HAP-1 (cell line): ENCODE measurements around the gene GSK3B.
"Not testable (repeated sequence)": the region's sequence is repeated elsewhere in the genome, so short reads cannot be mapped to it uniquely, and the experiment has no call there.

Source experiments
- DNase-seq, 2 experiments: peaks; one replicate each; pipeline ENCODE4 v3.0.0-alpha.2; 2016 to 2020; ENCODE audit warnings: low spot score in 2 of 2
- H3K27me3 ChIP-seq: fragments of 250-450 bp; sonication (Bioruptor Pico); 2 replicates; pipeline ENCODE4 v1.5.1; 2020; ENCODE audit warnings: low read depth, mild to moderate bottlenecking, moderate library complexity
- H3K36me3 ChIP-seq: fragments of 250-450 bp; sonication (Bioruptor Pico); replicated peaks from 2 replicates; pipeline ENCODE4 v1.5.1; 2020; ENCODE audit warnings: mild to moderate bottlenecking
- H3K4me1 ChIP-seq: fragments of 250-450 bp; sonication (Bioruptor Pico); 2 replicates; pipeline ENCODE4 v1.5.1; 2020; ENCODE audit warnings: mild to moderate bottlenecking
- H3K4me3 ChIP-seq: fragments of 250-450 bp; sonication (Bioruptor Pico); 2 replicates; pipeline ENCODE4 v1.5.1; 2020; ENCODE audit warnings: mild to moderate bottlenecking, moderate library complexity
- H3K9me3 ChIP-seq: fragments of 250-450 bp; sonication (Bioruptor Pico); 2 replicates; pipeline ENCODE4 v1.5.1; 2020; ENCODE audit warnings: mild to moderate bottlenecking, moderate library complexity
- in situ Hi-C: fragments of 300-500 bp; cut with MboI; formaldehyde crosslinking; loops from 3 replicates; pipeline ENCODE4 v1.14.3; 2020; ENCODE audit warnings: low sequenced_read_pairs, inconsistent platforms, mixed read lengths

The GSK3B gene

DNA sequence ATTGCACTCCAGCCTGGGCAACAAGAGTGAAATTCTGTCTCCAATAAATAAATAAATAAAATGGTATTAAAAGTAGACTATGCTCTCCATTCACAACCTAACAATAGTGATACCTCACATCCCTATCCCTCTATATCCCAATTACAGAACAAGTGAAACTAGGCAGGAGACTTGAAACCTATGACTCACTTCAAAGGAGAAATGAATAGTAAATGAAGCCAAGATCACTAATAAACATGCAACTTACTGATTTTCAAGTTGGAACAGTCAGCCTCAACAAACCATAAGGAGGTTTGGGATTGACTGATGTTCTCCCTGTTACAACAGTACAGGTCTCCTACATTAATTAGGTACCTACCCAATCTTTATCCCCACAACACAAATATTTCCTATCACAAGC, 103.4 kb downstream of the GSK3B start:
- Histone ChIP-seq H3K4me1 (peaks cover 3% of the 10 kb centered on the region; the same call in 1 of the 2 replicates), H3K36me3 (no peaks in the 10 kb centered on the region), H3K4me3 (no peak overlapping the region), H3K9me3 (peaks cover 2% of the 10 kb centered on the region; the same call in 1 of the 2 replicates), H3K27me3 (no peaks in the 10 kb centered on the region)
- in situ Hi-C loops = no loop called here
- DNase-seq = no peak

DNA sequence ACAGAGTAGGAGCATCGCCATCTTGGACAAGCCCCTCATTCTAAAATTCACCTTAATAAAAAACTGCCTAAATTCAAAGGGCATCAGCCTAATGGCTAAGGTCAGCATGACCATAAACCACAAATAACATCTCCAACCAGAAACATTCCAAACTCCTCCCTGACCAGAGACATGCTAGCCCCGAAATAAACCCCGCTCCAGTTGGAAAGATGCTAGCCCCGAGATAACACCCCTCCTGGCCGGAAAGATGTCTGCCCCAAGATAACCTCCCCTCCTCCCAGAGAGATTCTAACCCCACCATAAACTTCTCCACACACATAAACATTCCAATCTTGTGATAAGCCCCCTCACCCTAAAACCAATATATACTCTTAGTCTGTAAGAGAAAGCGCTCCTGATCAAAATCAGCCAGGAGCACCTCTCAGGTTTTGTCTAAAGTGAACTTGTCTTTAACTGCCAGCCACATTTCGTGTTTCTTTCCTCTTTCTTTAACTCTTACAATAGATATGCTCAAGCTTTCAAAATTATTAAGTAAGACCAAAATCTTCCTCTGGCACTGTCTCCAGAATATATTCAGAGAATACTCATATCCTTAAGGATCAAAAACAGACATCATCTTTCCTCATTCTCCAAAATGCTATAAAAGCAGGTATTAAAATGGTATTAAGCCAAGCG, 104.1 kb downstream of the GSK3B start:
- Histone ChIP-seq H3K27me3 (no peaks in the 10 kb centered on the region), H3K4me1 (peaks cover 3% of the 10 kb centered on the region; the same call in 1 of the 2 replicates), H3K9me3 (peaks cover 7% of the 10 kb centered on the region; the same call in 1 of the 2 replicates), H3K4me3 (no peak overlapping the region), H3K36me3 (no peaks in the 10 kb centered on the region)
- no peak for DNase-seq
- in situ Hi-C loops = no loop called here

GRCh38 chr3:119986812-119987211, 107.4 kb downstream of the GSK3B start:
- H3K27me3 ChIP-seq, H3K4me3 ChIP-seq, H3K9me3 ChIP-seq, DNase-seq, H3K36me3 ChIP-seq, H3K4me1 ChIP-seq, in situ Hi-C loops: not testable (repeated sequence)

DNA sequence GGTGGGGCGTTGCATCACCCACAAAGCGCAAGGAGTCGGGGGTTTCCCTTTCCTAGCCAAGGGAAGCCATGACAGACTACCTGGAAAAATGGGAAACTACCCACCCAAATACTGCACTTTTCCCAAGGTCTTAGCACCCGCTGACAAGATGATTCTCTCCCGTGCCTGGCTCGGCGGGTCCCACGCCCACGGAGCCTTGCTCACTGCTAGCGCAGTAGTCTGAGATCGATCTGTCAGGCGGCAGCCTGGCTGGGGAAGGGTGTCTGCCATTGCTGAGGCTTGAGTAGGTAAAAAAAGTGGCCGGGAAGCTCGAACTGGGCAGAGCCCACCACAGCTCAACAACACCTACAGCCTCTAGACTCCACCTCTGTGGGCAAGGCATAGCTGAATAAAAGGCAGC, 112.9 kb downstream of the GSK3B start:
- Histone ChIP-seq H3K27me3 (no peaks in the 10 kb centered on the region), H3K4me3 (no peak overlapping the region), H3K9me3 (peaks cover 8% of the 10 kb centered on the region; the same call in 1 of the 2 replicates), H3K4me1 (no peaks in the 10 kb centered on the region), H3K36me3 (no peaks in the 10 kb centered on the region)
- DNase-seq = no peak
- in situ Hi-C loops = no loop called here

GRCh38 chr3:119978554-119979208, 115.6 kb downstream of the GSK3B start:
- DNase-seq = no peak
- H3K27me3 ChIP-seq = no peaks in the 10 kb centered on the region
- no peaks in the 10 kb centered on the region for H3K9me3 ChIP-seq
- H3K36me3 ChIP-seq = no peaks in the 10 kb centered on the region
- in situ Hi-C loops = no loop called here
- no peak overlapping the region for H3K4me3 ChIP-seq
- H3K4me1 ChIP-seq = no peaks in the 10 kb centered on the region; the same call in 1 of the 2 replicates

GRCh38 chr3:119977353-119977752, 116.9 kb downstream of the GSK3B start:
- H3K9me3 ChIP-seq = no peaks in the 10 kb centered on the region
- in situ Hi-C loops = no loop called here
- no peaks in the 10 kb centered on the region; the same call in 1 of the 2 replicates for H3K4me1 ChIP-seq
- no peaks in the 10 kb centered on the region for H3K36me3 ChIP-seq
- DNase-seq = no peak
- no peak overlapping the region for H3K4me3 ChIP-seq
- no peaks in the 10 kb centered on the region for H3K27me3 ChIP-seq

DNA sequence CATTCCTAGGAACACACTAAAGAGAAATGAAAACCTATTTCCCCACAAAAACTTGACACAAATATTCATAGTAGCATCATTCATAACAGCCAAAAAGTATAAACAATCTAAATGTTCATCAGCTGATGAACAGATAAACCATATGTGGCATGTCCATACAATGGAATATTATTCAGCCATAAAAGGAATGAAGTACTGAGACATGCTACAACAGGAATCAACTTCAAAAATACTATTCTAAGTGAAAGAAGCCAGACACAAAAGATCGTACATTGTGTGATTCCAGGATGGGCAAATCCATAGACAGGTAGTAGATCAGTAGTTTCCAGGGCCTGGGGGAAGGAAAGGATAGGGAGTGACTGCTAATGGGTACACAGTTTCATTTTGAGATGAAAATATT, 118.0 kb downstream of the GSK3B start:
- no peaks in the 10 kb centered on the region; the same call in 1 of the 2 replicates for H3K4me1 ChIP-seq
- H3K36me3 ChIP-seq = no peaks in the 10 kb centered on the region
- in situ Hi-C loops = no loop called here
- no peak overlapping the region for H3K4me3 ChIP-seq
- H3K27me3 ChIP-seq = no peaks in the 10 kb centered on the region
- no peak for DNase-seq
- no peaks in the 10 kb centered on the region for H3K9me3 ChIP-seq

- in situ Hi-C loops = no loop called here
- no peaks in the 10 kb centered on the region; the same call in 1 of the 2 replicates for H3K4me1 ChIP-seq
- no peak for DNase-seq
Measured at GRCh38 chr3:119974656-119975055, 119.6 kb downstream of the GSK3B start.

GRCh38 chr3:119973018-119973646, 121.1 kb downstream of the GSK3B start:
- no peaks in the 10 kb centered on the region for H3K27me3 ChIP-seq
- in situ Hi-C loops = no loop called here
- no peak for DNase-seq
- H3K36me3 ChIP-seq = no peaks in the 10 kb centered on the region
- H3K4me1 ChIP-seq = no peaks in the 10 kb centered on the region; the same call in 1 of the 2 replicates
- no peaks in the 10 kb centered on the region for H3K9me3 ChIP-seq
- no peak overlapping the region for H3K4me3 ChIP-seq

More at GRCh38 chr3:119974656-119975055, 119.6 kb downstream of the GSK3B start:
- Histone ChIP-seq H3K27me3 (no peaks in the 10 kb centered on the region), H3K36me3 (no peaks in the 10 kb centered on the region), H3K9me3 (no peaks in the 10 kb centered on the region), H3K4me3 (no peak overlapping the region)

DNA sequence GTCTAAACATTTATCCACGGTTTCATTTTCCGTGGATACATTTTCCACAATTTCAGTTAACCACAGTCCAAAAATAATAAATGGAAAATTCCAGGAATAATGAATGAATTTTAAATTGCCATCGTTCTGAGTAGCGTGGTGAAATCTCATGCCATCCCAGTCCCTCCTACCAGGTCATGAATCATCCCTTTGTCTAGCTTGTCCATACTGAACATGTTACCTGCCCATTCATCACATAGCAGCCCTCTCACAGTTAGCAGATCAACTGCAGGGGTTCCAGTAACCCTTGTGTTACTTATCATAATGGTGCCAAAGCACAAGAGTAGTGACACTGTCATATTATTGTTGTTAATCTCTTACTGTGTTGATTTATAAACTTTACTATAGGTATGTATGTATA, 124.5 kb downstream of the GSK3B start:
- in situ Hi-C loops = no loop called here
- Histone ChIP-seq H3K36me3 (no peaks in the 10 kb centered on the region), H3K9me3 (no peaks in the 10 kb centered on the region), H3K4me1 (no peaks in the 10 kb centered on the region; the same call in 1 of the 2 replicates), H3K27me3 (no peaks in the 10 kb centered on the region), H3K4me3 (no peak overlapping the region)
- DNase-seq = no peak

DNA sequence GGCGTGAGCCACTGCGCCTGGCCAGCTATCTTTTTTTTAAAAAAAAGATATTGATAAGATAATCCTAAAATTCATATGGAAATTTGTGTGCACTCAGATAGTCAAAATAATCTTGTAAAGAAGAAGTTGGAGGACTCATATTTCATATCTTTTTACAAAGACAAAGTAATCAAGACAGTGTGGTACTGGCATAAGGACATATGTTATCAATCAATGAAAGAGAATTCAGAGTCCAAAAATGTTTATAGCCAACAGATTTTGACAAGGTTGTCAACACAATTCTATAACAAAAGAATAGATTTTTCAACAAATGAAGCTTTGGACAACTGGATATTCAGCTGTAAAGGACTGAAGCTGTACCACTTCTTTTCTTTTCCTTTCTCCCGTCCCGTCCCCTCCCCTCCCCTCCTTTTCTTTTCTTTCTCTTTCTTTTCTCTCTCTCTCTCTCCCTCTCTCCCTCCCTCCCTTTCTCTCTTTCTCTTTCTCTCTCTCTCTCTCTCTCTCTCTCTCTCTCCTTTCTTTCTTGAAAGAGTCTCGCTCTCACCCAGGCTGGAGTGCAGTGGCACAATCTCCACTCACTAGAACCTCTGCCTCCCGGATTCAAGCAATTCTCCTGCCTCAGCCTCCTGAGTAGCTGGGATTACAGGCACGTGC, 126.8 kb downstream of the GSK3B start:
- no peaks in the 10 kb centered on the region for H3K9me3 ChIP-seq
- no peaks in the 10 kb centered on the region for H3K4me1 ChIP-seq
- H3K27me3 ChIP-seq = no peaks in the 10 kb centered on the region
- in situ Hi-C loops = no loop called here
- no peak for DNase-seq
- no peaks in the 10 kb centered on the region for H3K36me3 ChIP-seq
- H3K4me3 ChIP-seq = no peak overlapping the region

GRCh38 chr3:119965692-119966091, 128.6 kb downstream of the GSK3B start:
- Histone ChIP-seq H3K9me3 (no peaks in the 10 kb centered on the region), H3K4me3 (no peak overlapping the region), H3K27me3 (no peaks in the 10 kb centered on the region), H3K36me3 (no peaks in the 10 kb centered on the region), H3K4me1 (no peaks in the 10 kb centered on the region)
- in situ Hi-C loops = no loop called here
- DNase-seq = no peak

- H3K36me3 ChIP-seq = no peaks in the 10 kb centered on the region
- no peaks in the 10 kb centered on the region for H3K4me1 ChIP-seq
- no peaks in the 10 kb centered on the region for H3K9me3 ChIP-seq
- no peaks in the 10 kb centered on the region for H3K27me3 ChIP-seq
- no peak for DNase-seq
- in situ Hi-C loops = no loop called here
- no peak overlapping the region for H3K4me3 ChIP-seq
Measured at GRCh38 chr3:119964294-119964693, 130.0 kb downstream of the GSK3B start.

- no peak overlapping the region for H3K4me3 ChIP-seq
- H3K27me3 ChIP-seq = no peaks in the 10 kb centered on the region
- no peaks in the 10 kb centered on the region for H3K36me3 ChIP-seq
- DNase-seq = no peak
- H3K9me3 ChIP-seq = no peaks in the 10 kb centered on the region
- no peaks in the 10 kb centered on the region for H3K4me1 ChIP-seq
- in situ Hi-C loops = no loop called here
Measured at GRCh38 chr3:119955972-119956371, 138.3 kb downstream of the GSK3B start.
